Measurements from ENCODE around the gene LSAMP. TPM values are rescaled to one million over a fixed set of nuclear protein-coding genes. Genes with fewer than 3 reads are reported as not detected.

Gene LSAMP
- total and polyA plus RNA-seq, 2 of the 4 experiments (the other 2 are of a cell fraction), result 7.9 to 8.0 TPM

DNA sequence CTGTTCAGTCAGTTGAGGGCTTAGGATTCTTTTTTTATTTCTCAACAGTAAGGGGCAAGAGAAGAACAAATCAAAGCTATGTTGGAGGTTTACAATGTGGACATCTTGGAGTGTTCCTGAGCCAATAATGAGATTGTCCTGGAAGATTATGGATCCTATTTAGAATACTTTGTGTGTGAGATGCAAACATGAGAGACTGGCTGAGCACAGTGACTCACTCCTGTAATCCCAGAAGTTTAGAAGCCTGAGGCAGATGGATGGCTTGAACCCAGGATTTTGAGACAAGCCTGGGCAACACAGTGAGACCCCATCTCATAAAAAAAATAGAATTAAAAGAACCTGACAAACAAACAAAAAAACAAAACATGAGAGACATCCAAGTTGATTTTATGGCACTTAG lies 470.3 kb downstream of the LSAMP start:
- Histone ChIP-seq H3K4me2 (ENCODE audit: low read depth, low read length) (no peak overlapping the region; the same call in 1 of the 2 replicates), H3K9me1 (ENCODE audit: insufficient read depth, low read length) (no peaks in the 10 kb centered on the region; the same call in 1 of the 2 replicates), H3K14ac (replicated peaks; ENCODE audit: low read depth, low read length) (no peak overlapping the region), H3K56ac (ENCODE audit: extremely low read depth, insufficient read depth, low read length) (no peak overlapping the region), H2AK9ac (replicated peaks; ENCODE audit: low read depth, low read length, poor library complexity) (no peak overlapping the region), H2BK120ac (ENCODE audit: low read depth, low read length) (no peak overlapping the region), H4K20me1 (ENCODE audit: insufficient read depth, low read length) (no peaks in the 10 kb centered on the region), H2BK20ac (ENCODE audit: low read depth, low read length) (0 out of 2 replicates have a peak overlapping the region, but pooled peaks have one; percentile 50), H2BK15ac (ENCODE audit: low read depth, low read length) (no peak overlapping the region), H3K27me3 (ENCODE audit: control insufficient read depth, insufficient read depth, low read length) (no peaks in the 10 kb centered on the region; the same call in 1 of the 2 replicates), H4K91ac (ENCODE audit: insufficient read depth, low read depth, low read length) (no peak overlapping the region), H3K79me1 (ENCODE audit: low read depth in 1 of 2, low read length in 2 of 2) (no peaks in the 10 kb centered on the region), H3K36me3 (ENCODE audit: control insufficient read depth, insufficient read depth, low read length) (no peaks in the 10 kb centered on the region), H4K5ac (ENCODE audit: low read depth, low read length) (no peak overlapping the region), H3K9ac (ENCODE audit: low read depth, low read length) (no peak overlapping the region), H3K4me1 (ENCODE audit: control insufficient read depth, insufficient read depth, low read length) (no peaks in the 10 kb centered on the region; the same call in 1 of the 2 replicates), H3K4ac (ENCODE audit: low read depth, low read length) (no peak overlapping the region), H3K27ac (ENCODE audit: insufficient read depth, low read length) (no peak overlapping the region), H3K18ac (ENCODE audit: low read depth, low read length) (no peak overlapping the region), H3K4me3 (ENCODE audit: insufficient read depth, low read depth, low read length) (no peak overlapping the region), H2AK5ac (ENCODE audit: low read depth, low read length) (no peak overlapping the region), H2BK5ac (ENCODE audit: low read depth, low read length, poor library complexity, severe bottlenecking) (no peak overlapping the region), H4K8ac (ENCODE audit: low read depth in 2 of 2, low read length in 2 of 2) (no peak overlapping the region), H2AFZ (replicated peaks; ENCODE audit: low read length, poor library complexity) (no peak overlapping the region), H3K23ac (ENCODE audit: low read depth, low read length) (no peak overlapping the region), H3K9me3 (ENCODE audit: control insufficient read depth, insufficient read depth, low read length) (no peaks in the 10 kb centered on the region)
- TF ChIP-seq MAFK (IDR thresholded peaks at IDR 0.05; ENCODE audit: low read depth, low read length) (no peak), POLR2A (IDR thresholded peaks at IDR 0.05; ENCODE audit: low read depth, low read length) (no peak), RCOR1 (IDR thresholded peaks at IDR 0.05; ENCODE audit: insufficient replicate concordance, low read length) (no peak), MXI1 (IDR thresholded peaks at IDR 0.05; ENCODE audit: borderline replicate concordance, low read depth, low read length) (no peak), NFE2L2 (IDR thresholded peaks at IDR 0.05; ENCODE audit: low read depth, low read length) (no peak), MAZ (IDR thresholded peaks at IDR 0.05; ENCODE audit: borderline replicate concordance, low read depth, low read length) (no peak), CHD1 (IDR thresholded peaks at IDR 0.05; ENCODE audit: low read depth, low read length) (no peak), BHLHE40 (IDR thresholded peaks at IDR 0.05; ENCODE audit: low read depth, low read length) (no peak), FOS (IDR thresholded peaks at IDR 0.05; ENCODE audit: low read depth, low read length) (no peak), CEBPB (IDR thresholded peaks at IDR 0.05; ENCODE audit: low read depth, low read length) (no peak), SMC3 (IDR thresholded peaks at IDR 0.05; ENCODE audit: low read depth, low read length) (no peak), RAD21 (IDR thresholded peaks at IDR 0.05; ENCODE audit: low read length) (no peak), RFX5 (IDR thresholded peaks at IDR 0.05; ENCODE audit: low read depth, low read length) (no peak)
- TF ChIP-seq, protein P1, sequence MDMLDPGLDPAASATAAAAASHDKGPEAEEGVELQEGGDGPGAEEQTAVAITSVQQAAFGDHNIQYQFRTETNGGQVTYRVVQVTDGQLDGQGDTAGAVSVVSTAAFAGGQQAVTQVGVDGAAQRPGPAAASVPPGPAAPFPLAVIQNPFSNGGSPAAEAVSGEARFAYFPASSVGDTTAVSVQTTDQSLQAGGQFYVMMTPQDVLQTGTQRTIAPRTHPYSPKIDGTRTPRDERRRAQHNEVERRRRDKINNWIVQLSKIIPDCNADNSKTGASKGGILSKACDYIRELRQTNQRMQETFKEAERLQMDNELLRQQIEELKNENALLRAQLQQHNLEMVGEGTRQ (IDR thresholded peaks at IDR 0.05; ENCODE audit: low read depth, low read length), result no peak
- TF ChIP-seq, protein P2, sequence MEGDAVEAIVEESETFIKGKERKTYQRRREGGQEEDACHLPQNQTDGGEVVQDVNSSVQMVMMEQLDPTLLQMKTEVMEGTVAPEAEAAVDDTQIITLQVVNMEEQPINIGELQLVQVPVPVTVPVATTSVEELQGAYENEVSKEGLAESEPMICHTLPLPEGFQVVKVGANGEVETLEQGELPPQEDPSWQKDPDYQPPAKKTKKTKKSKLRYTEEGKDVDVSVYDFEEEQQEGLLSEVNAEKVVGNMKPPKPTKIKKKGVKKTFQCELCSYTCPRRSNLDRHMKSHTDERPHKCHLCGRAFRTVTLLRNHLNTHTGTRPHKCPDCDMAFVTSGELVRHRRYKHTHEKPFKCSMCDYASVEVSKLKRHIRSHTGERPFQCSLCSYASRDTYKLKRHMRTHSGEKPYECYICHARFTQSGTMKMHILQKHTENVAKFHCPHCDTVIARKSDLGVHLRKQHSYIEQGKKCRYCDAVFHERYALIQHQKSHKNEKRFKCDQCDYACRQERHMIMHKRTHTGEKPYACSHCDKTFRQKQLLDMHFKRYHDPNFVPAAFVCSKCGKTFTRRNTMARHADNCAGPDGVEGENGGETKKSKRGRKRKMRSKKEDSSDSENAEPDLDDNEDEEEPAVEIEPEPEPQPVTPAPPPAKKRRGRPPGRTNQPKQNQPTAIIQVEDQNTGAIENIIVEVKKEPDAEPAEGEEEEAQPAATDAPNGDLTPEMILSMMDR (conservative IDR thresholded peaks at IDR 0.05; ENCODE audit: low read depth, low read length), result no peak
- TF ChIP-seq, protein P3, sequence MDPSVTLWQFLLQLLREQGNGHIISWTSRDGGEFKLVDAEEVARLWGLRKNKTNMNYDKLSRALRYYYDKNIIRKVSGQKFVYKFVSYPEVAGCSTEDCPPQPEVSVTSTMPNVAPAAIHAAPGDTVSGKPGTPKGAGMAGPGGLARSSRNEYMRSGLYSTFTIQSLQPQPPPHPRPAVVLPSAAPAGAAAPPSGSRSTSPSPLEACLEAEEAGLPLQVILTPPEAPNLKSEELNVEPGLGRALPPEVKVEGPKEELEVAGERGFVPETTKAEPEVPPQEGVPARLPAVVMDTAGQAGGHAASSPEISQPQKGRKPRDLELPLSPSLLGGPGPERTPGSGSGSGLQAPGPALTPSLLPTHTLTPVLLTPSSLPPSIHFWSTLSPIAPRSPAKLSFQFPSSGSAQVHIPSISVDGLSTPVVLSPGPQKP (IDR thresholded peaks at IDR 0.05; ENCODE audit: borderline replicate concordance, low read depth, low read length), result no peak
- no TSS peak for BruUV-seq (replicated peaks)
- ChIA-PET POLR2A (ENCODE audit: unreplicated experiment) (no interaction called here), CTCF (interaction anchor here (2.0 kb wide), 1 partner anchor 10 kb away, joined by 5 read pairs; no protein-coding TSS in a partner anchor)
- peak; percentile 67 for ATAC-seq (ENCODE audit: low read depth)
- in situ Hi-C loops (cut with MboI; ENCODE audit: low sequenced_read_pairs) (no loop called here), dilution Hi-C loops (cut with HindIII; ENCODE audit: low sequenced_read_pairs, unreplicated experiment) (no loop called here), intact Hi-C loops (cut with micrococcal nuclease) (no loop called here)
- peak; percentile 38 for DNase-seq
